Measurements from ENCODE around the gene ELF1.

GRCh38 chr13:40961214-40961613, 57.9 kb downstream of the ELF1 start:
- TF ChIP-seq CTCF (conservative IDR thresholded peaks at IDR 0.05; ENCODE audit: low read depth, low read length) (no peak), EZH2 (IDR thresholded peaks at IDR 0.05; ENCODE audit: low read length, unreplicated experiment) (no peak), EZH2phosphoT487 (IDR thresholded peaks at IDR 0.05; ENCODE audit: borderline replicate concordance, low read length) (no peak)

Measured in PC-3 (cell line).